Upper lobe of left lung (tissue), 6 donors: Measurements from ENCODE around the gene ADGRD2. TPM values are rescaled to one million over a fixed set of nuclear protein-coding genes. Genes with fewer than 3 reads are reported as not detected.

Source experiments
- ATAC-seq, 2 donors: fragments of 200-7000 bp; cut with Tn5 transposase; one replicate each; pipeline ENCODE4 v1.9.1; 2022; ENCODE audit warnings: mild to moderate bottlenecking in 2 of 2, moderate library complexity in 2 of 2; ENCODE audit not compliant: low FRiP score in 2 of 2
- DNase-seq, 2 donors: peaks; one replicate each; pipeline ENCODE4 v3.0.0-alpha.2; 2019 to 2020
- H3K27ac ChIP-seq, 4 donors: fragments of 200-600 bp; sonication (generic); one replicate each; pipeline ENCODE4 v1.5.1; 2016 to 2019
- H3K27me3 ChIP-seq, 4 donors: fragments of 200-600 bp; sonication (generic); one replicate each; pipeline ENCODE4 v1.5.1; 2017 to 2019
- H3K36me3 ChIP-seq, 4 donors: fragments of 200-600 bp; sonication (generic); one replicate each; pipeline ENCODE4 v1.5.1; 2016 to 2019
- H3K4me1 ChIP-seq, 4 donors: fragments of 200-600 bp; sonication (generic); one replicate each; pipeline ENCODE4 v1.5.1; 2018 to 2019
- H3K4me3 ChIP-seq, 4 donors: fragments of 200-600 bp; sonication (generic); one replicate each; pipeline ENCODE4 v1.5.1; 2017 to 2019; ENCODE audit warnings: mild to moderate bottlenecking in 2 of 4, moderate library complexity in 1 of 4
- H3K9me3 ChIP-seq, 4 donors: fragments of 200-600 bp; sonication (generic); one replicate each; pipeline ENCODE4 v1.5.1; 2018 to 2019
- CTCF ChIP-seq, 6 experiments: fragments of 450-650 bp in 4 of 6; fragments of 200-600 bp in 2 of 6; sonication (generic) in 2 of 6; IDR thresholded peaks; one replicate each; pipeline ENCODE4 v1.5.1; 2016 to 2019; ENCODE audit warnings: antibody characterized with exemption in 6 of 6
- EP300 ChIP-seq, 4 donors: sonication (generic); formaldehyde crosslinking; IDR thresholded peaks; one replicate each; pipeline ENCODE4 v1.5.1; 2017; ENCODE audit warnings: antibody characterized with exemption in 4 of 4, control low read depth in 2 of 4
- POLR2A ChIP-seq, 4 donors: fragments of 450-650 bp; IDR thresholded peaks; one replicate each; pipeline ENCODE4 v1.5.1; 2016 to 2017; ENCODE audit warnings: antibody characterized with exemption in 4 of 4, mild to moderate bottlenecking in 2 of 4
- POLR2AphosphoS5 ChIP-seq, 2 donors: sonication (generic); formaldehyde crosslinking; IDR thresholded peaks; one replicate each; pipeline ENCODE4 v1.5.1; 2017; ENCODE audit warnings: antibody characterized with exemption in 2 of 2
- WGBS, 2 donors: methylation state at CpG; one replicate each; pipeline ENCODE4 v1.1.5; 2017 to 2018; 5-methylcytosine and 5-hydroxymethylcytosine counted together
- total RNA-seq, 6 donors: library from RNA; depleted of rRNA in 4 of 6; stranded (reverse); fragments of >200 nt in 4 of 6; gene quantifications; one replicate each; pipeline versions ENCODE4 v1.1.0 to v1.2.1, GENCODE V29; 2016 to 2021
- donor health status: DM: no; HTN: no; CAD: no; lungs with moderate emphysema.
- donor health status: DM: no; HTN: yes; CAD: no; lungs with severe emphysema.

ADGRD2 gene
- total RNA-seq, 6 donors from 2014 or later: not detected

- DNase-seq (peak in 1 of 2 donors; percentile 78), ATAC-seq (no peak)
- Histone ChIP-seq H3K27me3 (peaks cover 0 to 45% (median 29%) of the 10 kb centered on the region in 4 donors), H3K9me3 (no peaks in the 10 kb centered on the region), H3K36me3 (no peaks in the 10 kb centered on the region), H3K4me1 (peaks cover 10 to 23% (median 16%) of the 10 kb centered on the region in 4 donors), H3K27ac (no peak overlapping the region), H3K4me3 (peak overlapping the region in 3 of 4 donors; percentile 18 to 39 (median 30))
- WGBS, 2 donors: 3 to 7% methylated on average over 45 to 71 of the region's 76 CpGs
- TF ChIP-seq CTCF (IDR thresholded peaks at IDR 0.05) (no peak), POLR2A (IDR thresholded peaks at IDR 0.05) (no peak), POLR2AphosphoS5 (IDR thresholded peaks at IDR 0.05) (no peak), EP300 (IDR thresholded peaks at IDR 0.05) (no peak)
Measured at GRCh38 chr9:124503713-124504529, 53.7 kb downstream of the ADGRD2 start.

- DNase-seq (peak in 1 of 2 donors; percentile 71), ATAC-seq (no peak)
- Histone ChIP-seq H3K4me1 (peaks cover 10 to 23% (median 16%) of the 10 kb centered on the region in 4 donors), H3K27ac (no peak overlapping the region), H3K9me3 (no peaks in the 10 kb centered on the region), H3K27me3 (peaks cover 0 to 45% (median 29%) of the 10 kb centered on the region in 4 donors), H3K4me3 (peak overlapping the region in 3 of 4 donors; percentile 18 to 39 (median 30)), H3K36me3 (no peaks in the 10 kb centered on the region)
- WGBS, 2 donors: 2% methylated on average over 21 of the region's 81 CpGs; no CpG with 5 or more reads in 1 of the 2 donors
- TF ChIP-seq POLR2A (IDR thresholded peaks at IDR 0.05) (no peak), EP300 (IDR thresholded peaks at IDR 0.05) (no peak), POLR2AphosphoS5 (IDR thresholded peaks at IDR 0.05) (no peak), CTCF (IDR thresholded peaks at IDR 0.05) (no peak)
Measured at GRCh38 chr9:124504530-124505005, 54.3 kb downstream of the ADGRD2 start.

GRCh38 chr9:124505006-124505900 lies 55.0 kb downstream of the ADGRD2 start:
- Histone ChIP-seq H3K27me3 (peaks cover 0 to 45% (median 29%) of the 10 kb centered on the region in 4 donors), H3K36me3 (no peaks in the 10 kb centered on the region), H3K4me3 (peak overlapping the region in 3 of 4 donors; percentile 17 to 20 (median 18)), H3K27ac (no peak overlapping the region), H3K4me1 (peaks cover 10 to 23% (median 16%) of the 10 kb centered on the region in 4 donors), H3K9me3 (no peaks in the 10 kb centered on the region)
- DNase-seq (peak in 1 of 2 donors; percentile 74), ATAC-seq (no peak)
- TF ChIP-seq EP300 (IDR thresholded peaks at IDR 0.05) (no peak), POLR2A (IDR thresholded peaks at IDR 0.05) (no peak), CTCF (IDR thresholded peaks at IDR 0.05) (no peak), POLR2AphosphoS5 (IDR thresholded peaks at IDR 0.05) (no peak)
- WGBS, 2 donors: 66 to 76% methylated on average over 27 to 37 of the region's 69 CpGs

GRCh38 chr9:124505901-124506346 lies 55.7 kb downstream of the ADGRD2 start:
- Histone ChIP-seq H3K27ac (no peak overlapping the region), H3K9me3 (no peaks in the 10 kb centered on the region), H3K36me3 (no peaks in the 10 kb centered on the region), H3K27me3 (peaks cover 0 to 45% (median 29%) of the 10 kb centered on the region in 4 donors), H3K4me1 (peaks cover 10 to 23% (median 16%) of the 10 kb centered on the region in 4 donors), H3K4me3 (no peak overlapping the region)
- DNase-seq: no peak
- ATAC-seq: no peak
- 86 to 91% methylated on average over 6 to 19 of the region's 19 CpGs for WGBS, 2 donors
- TF ChIP-seq POLR2AphosphoS5 (IDR thresholded peaks at IDR 0.05): no peak
- TF ChIP-seq CTCF (IDR thresholded peaks at IDR 0.05): no peak
- no peak for TF ChIP-seq POLR2A (IDR thresholded peaks at IDR 0.05)
- no peak for TF ChIP-seq EP300 (IDR thresholded peaks at IDR 0.05)
